Endothelial cell of umbilical vein (primary cell): Measurements from ENCODE around the gene TTC24.
A peak's percentile ranks its signal among the peaks of the same experiment; 100 is the strongest.

Experiments used
- CTCF ChIP-seq, 2 donors: IDR thresholded peaks; 1 replicate in 1 of 2; 2 replicates in 1 of 2; pipeline ENCODE4 v1.5.1; 2011; ENCODE audit warnings: low read length in 2 of 2, mild to moderate bottlenecking in 2 of 2, moderate library complexity in 2 of 2, control low read depth in 1 of 2, inconsistent platforms in 1 of 2, low read depth in 1 of 2; ENCODE audit not compliant: insufficient read depth in 1 of 2; ENCODE audit errors: extremely low read depth in 1 of 2
- EZH2 ChIP-seq: IDR thresholded peaks from 2 replicates; pipeline ENCODE4 v1.6.1; 2012; ENCODE audit warnings: borderline replicate concordance, low read depth, mild to moderate bottlenecking, moderate library complexity, low read length, inconsistent platforms; ENCODE audit not compliant: severe bottlenecking
- MAX ChIP-seq: IDR thresholded peaks from 2 replicates; pipeline ENCODE4 v1.6.1; 2011; ENCODE audit not compliant: insufficient read depth, insufficient read length
- POLR2A ChIP-seq: IDR thresholded peaks from 2 replicates; pipeline ENCODE4 v1.6.1; 2012; ENCODE audit warnings: low read depth, mild to moderate bottlenecking, control low read depth, low read length

GRCh38 chr1:156627313-156627880 lies 47.9 kb downstream of the TTC24 start:
- TF ChIP-seq EZH2 (no peak), CTCF (IDR thresholded peaks at IDR 0.05; ENCODE audit: extremely low read depth in 1 of 2, insufficient read depth in 1 of 2, low read depth in 1 of 2, low read length in 2 of 2) (peak; percentile 59 to 80), POLR2A (no peak), MAX (no peak)
